Measurements from ENCODE around the gene PI4K2B.

DNA sequence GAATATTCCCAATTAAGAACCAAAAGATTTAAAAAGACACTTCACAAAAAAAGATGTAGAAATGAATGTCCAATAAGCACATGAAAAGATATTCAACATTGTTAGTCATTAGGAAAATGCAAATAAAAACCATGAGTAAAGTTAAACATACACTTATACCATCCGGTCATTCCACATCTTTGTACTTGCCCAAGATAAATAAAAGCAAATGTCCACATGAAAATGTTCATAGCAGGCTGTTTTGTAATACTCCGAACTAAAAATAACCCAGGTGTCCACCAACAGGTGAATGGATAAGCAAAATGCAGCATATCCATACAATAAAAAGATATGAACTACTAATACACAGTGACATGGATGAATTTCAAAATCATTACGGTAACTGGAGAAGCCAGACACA is 50.1 kb downstream of the PI4K2B start:
- TF ChIP-seq ZBTB33 (IDR thresholded peaks at IDR 0.05) (no peak), EZH2 (IDR thresholded peaks at IDR 0.05; ENCODE audit: borderline replicate concordance, control insufficient read depth, low read depth, low read length) (no peak), SIN3A (IDR thresholded peaks at IDR 0.05; ENCODE audit: low read depth, low read length) (no peak), BMI1 (IDR thresholded peaks at IDR 0.05; ENCODE audit: borderline replicate concordance) (no peak)
